Measurements from ENCODE around the gene DRD2. TPM values are rescaled to one million over a fixed set of nuclear protein-coding genes. Genes with fewer than 3 reads are reported as not detected.

DRD2 gene
- total and polyA plus RNA-seq, 2 donors (not counting 3 experiments of a cell fraction or from before 2014, with no cell fraction given) = not detected

DNA sequence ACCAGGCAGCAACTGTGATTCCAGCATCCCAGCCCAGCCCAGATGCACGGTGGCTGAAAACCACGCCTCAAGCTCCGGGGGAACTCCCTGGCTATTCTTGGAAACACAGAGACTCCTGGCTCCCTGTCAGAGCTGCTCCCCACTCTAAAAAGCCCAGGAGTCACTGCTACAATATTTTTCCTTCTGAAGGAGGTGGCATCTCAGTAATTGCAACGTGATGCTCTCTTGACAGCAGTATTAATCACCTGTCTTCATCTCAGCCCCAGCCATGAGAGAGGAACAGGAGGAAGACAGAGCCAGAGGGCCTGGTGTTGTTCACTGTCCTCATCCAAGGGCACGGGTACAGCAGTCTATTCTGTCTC, 26.9 kb downstream of the DRD2 start:
- H3K27ac ChIP-seq (ENCODE audit: insufficient read depth, low read depth, low read length) = no peak overlapping the region
- H3K9me1 ChIP-seq (replicated peaks; ENCODE audit: control insufficient read depth, extremely low read depth, insufficient read depth, low read length) = no peaks in the 10 kb centered on the region
- H3K9me3 ChIP-seq (replicated peaks; ENCODE audit: control insufficient read depth, insufficient read depth, low read length) = no peaks in the 10 kb centered on the region
- TF ChIP-seq MYC (IDR thresholded peaks at IDR 0.05; ENCODE audit: low read depth, low read length) (no peak), JUN (IDR thresholded peaks at IDR 0.05; ENCODE audit: borderline replicate concordance, insufficient read depth, insufficient read length, low read depth) (no peak), GATA2 (IDR thresholded peaks at IDR 0.05; ENCODE audit: insufficient read depth, insufficient read length, low read depth, low read length) (no peak), POLR2A (IDR thresholded peaks at IDR 0.05; ENCODE audit: low read depth, low read length) (no peak), POLR2AphosphoS5 (IDR thresholded peaks at IDR 0.05; ENCODE audit: insufficient read depth, low read depth, low read length) (no peak), EZH2 (IDR thresholded peaks at IDR 0.05; ENCODE audit: borderline replicate concordance, low read depth, low read length, severe bottlenecking) (no peak), FOS (IDR thresholded peaks at IDR 0.05; ENCODE audit: borderline replicate concordance, insufficient read depth, low read length) (no peak)
- TF ChIP-seq, protein P1, sequence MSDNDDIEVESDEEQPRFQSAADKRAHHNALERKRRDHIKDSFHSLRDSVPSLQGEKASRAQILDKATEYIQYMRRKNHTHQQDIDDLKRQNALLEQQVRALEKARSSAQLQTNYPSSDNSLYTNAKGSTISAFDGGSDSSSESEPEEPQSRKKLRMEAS (IDR thresholded peaks at IDR 0.05; ENCODE audit: insufficient read depth, insufficient read length) = no peak
- TF ChIP-seq, protein P2, sequence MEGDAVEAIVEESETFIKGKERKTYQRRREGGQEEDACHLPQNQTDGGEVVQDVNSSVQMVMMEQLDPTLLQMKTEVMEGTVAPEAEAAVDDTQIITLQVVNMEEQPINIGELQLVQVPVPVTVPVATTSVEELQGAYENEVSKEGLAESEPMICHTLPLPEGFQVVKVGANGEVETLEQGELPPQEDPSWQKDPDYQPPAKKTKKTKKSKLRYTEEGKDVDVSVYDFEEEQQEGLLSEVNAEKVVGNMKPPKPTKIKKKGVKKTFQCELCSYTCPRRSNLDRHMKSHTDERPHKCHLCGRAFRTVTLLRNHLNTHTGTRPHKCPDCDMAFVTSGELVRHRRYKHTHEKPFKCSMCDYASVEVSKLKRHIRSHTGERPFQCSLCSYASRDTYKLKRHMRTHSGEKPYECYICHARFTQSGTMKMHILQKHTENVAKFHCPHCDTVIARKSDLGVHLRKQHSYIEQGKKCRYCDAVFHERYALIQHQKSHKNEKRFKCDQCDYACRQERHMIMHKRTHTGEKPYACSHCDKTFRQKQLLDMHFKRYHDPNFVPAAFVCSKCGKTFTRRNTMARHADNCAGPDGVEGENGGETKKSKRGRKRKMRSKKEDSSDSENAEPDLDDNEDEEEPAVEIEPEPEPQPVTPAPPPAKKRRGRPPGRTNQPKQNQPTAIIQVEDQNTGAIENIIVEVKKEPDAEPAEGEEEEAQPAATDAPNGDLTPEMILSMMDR (IDR thresholded peaks at IDR 0.05; ENCODE audit: extremely low read depth in 1 of 2, insufficient read depth in 1 of 2, low read depth in 1 of 2, low read length in 2 of 2) = no peak
- no peak overlapping the region for H3K9ac ChIP-seq (replicated peaks; ENCODE audit: extremely low read depth, insufficient read depth, low read length)
- dilution Hi-C loops (cut with MboI; ENCODE audit: extremely low pct_ligation_motif_present, low sequenced_read_pairs) (no loop called here), intact Hi-C loops (cut with micrococcal nuclease) (no loop called here)
- no peak for DNase-seq (ENCODE audit: low read depth, low spot score)
- H3K36me3 ChIP-seq (ENCODE audit: control insufficient read depth in 2 of 2, extremely low read depth in 1 of 2, insufficient read depth in 2 of 2, low read length in 2 of 2) = no peaks in the 10 kb centered on the region
- CTCF ChIA-PET = no interaction called here
- BruUV-seq (replicated peaks) = no TSS peak
- no peaks in the 10 kb centered on the region for H3K79me2 ChIP-seq (ENCODE audit: control insufficient read depth, insufficient read depth, low read length)
- no peak for FAIRE-seq
- POLR2A ChIA-PET = no interaction called here
- no peak overlapping the region for H3K4me3 ChIP-seq (replicated peaks in 1 of 3; ENCODE audit: insufficient read depth in 1 of 3, low read depth in 1 of 3, low read length in 3 of 3)
- no peaks in the 10 kb centered on the region for H3K27me3 ChIP-seq (ENCODE audit: control insufficient read depth in 2 of 2, insufficient read depth in 2 of 2, low read length in 2 of 2)
- H3K4me2 ChIP-seq (ENCODE audit: insufficient read depth, low read length) = no peak overlapping the region
- H3K4me1 ChIP-seq (ENCODE audit: control insufficient read depth, extremely low read depth, insufficient read depth, low read length) = no peaks in the 10 kb centered on the region
- no peak overlapping the region for H2AFZ ChIP-seq (ENCODE audit: low read depth, low read length)
- H4K20me1 ChIP-seq (replicated peaks; ENCODE audit: control insufficient read depth, extremely low read depth, insufficient read depth, low read length) = peaks cover 2% of the 10 kb centered on the region

All from endothelial cell of umbilical vein (primary cell).